Smooth muscle cell (in vitro differentiated cells): Measurements from ENCODE around the gene MOBP. TPM values are rescaled to one million over a fixed set of nuclear protein-coding genes. Genes with fewer than 3 reads are reported as not detected.
A peak's percentile ranks its signal among the peaks of the same experiment; 100 is the strongest.

Experiments used
- DNase-seq: peaks from one replicate; lab custom pipeline; 2025; ENCODE audit not compliant: unreplicated experiment; lab: John Stamatoyannopoulos, UW
- H2AFZ ChIP-seq: fragments of 200-600 bp; sonication (generic); 2 replicates; pipeline ENCODE4 v1.6.0; 2016; ENCODE audit warnings: antibody characterized with exemption, low read depth, mild to moderate bottlenecking
- H3F3A ChIP-seq: fragments of 200-600 bp; sonication (generic); 2 replicates; pipeline ENCODE4 v1.6.0; 2017; ENCODE audit warnings: antibody characterized with exemption, low read depth
- H3K27ac ChIP-seq: fragments of 200-600 bp; sonication (generic); 2 replicates; pipeline ENCODE4 v1.5.1; 2016; ENCODE audit warnings: low read depth, mild to moderate bottlenecking
- H3K27me3 ChIP-seq: fragments of 200-600 bp; sonication (generic); 2 replicates; pipeline ENCODE4 v1.6.1; 2016; ENCODE audit warnings: low read depth, mild to moderate bottlenecking
- H3K36me3 ChIP-seq: fragments of 200-600 bp; sonication (generic); 2 replicates; pipeline ENCODE4 v1.5.1; 2016; ENCODE audit warnings: low read depth
- H3K4me1 ChIP-seq: fragments of 200-600 bp; sonication (generic); 2 replicates; pipeline ENCODE4 v1.5.1; 2016; ENCODE audit warnings: low read depth
- H3K4me2 ChIP-seq: fragments of 200-600 bp; sonication (generic); 2 replicates; pipeline ENCODE4 v1.6.0; 2016; ENCODE audit warnings: mild to moderate bottlenecking
- H3K4me3 ChIP-seq: fragments of 200-600 bp; sonication (generic); 2 replicates; pipeline ENCODE4 v1.5.1; 2016; ENCODE audit warnings: mild to moderate bottlenecking
- H3K79me2 ChIP-seq: fragments of 200-600 bp; sonication (generic); 2 replicates; pipeline ENCODE4 v1.6.0; 2016; ENCODE audit warnings: low read depth, mild to moderate bottlenecking
- H3K9ac ChIP-seq: fragments of 200-600 bp; sonication (generic); 2 replicates; pipeline ENCODE4 v1.6.0; 2016; ENCODE audit warnings: low read depth
- H3K9me3 ChIP-seq: fragments of 200-600 bp; sonication (generic); replicated peaks from 2 replicates; pipeline ENCODE4 v1.5.1; 2016; ENCODE audit warnings: low read depth
- H4K20me1 ChIP-seq: fragments of 200-600 bp; sonication (generic); 2 replicates; pipeline ENCODE4 v1.6.0; 2016; ENCODE audit warnings: low read depth
- CTCF ChIP-seq: fragments of 200-600 bp; sonication (generic); IDR thresholded peaks from 2 replicates; pipeline ENCODE4 v1.5.1; 2017; ENCODE audit warnings: borderline replicate concordance, mild to moderate bottlenecking, antibody characterized with exemption; ENCODE audit not compliant: insufficient read depth, poor library complexity, severe bottlenecking
- WGBS: methylation state at CpG from one replicate; pipeline ENCODE4 v1.1.7; 2016; ENCODE audit warnings: low lambda C conversion rate; 5-methylcytosine and 5-hydroxymethylcytosine counted together
- polyA plus RNA-seq: library from polyadenylated mRNA; unstranded; fragments of >200 nt; fragmentation: Nextera tagmentation; extraction: Ambion mirVana; gene quantifications from 2 replicates; pipeline ENCODE4 v1.2.1, GENCODE V29; 2016
- total RNA-seq: library from RNA; depleted of rRNA; stranded (reverse); fragments of >200 nt; gene quantifications from 2 replicates; pipeline ENCODE4 v1.2.3, GENCODE V29; 2014

The MOBP gene
- total and polyA plus RNA-seq, 2 experiments from 2014 or later = not detected

- no peak for DNase-seq
- Histone ChIP-seq H3K27ac (no peak overlapping the region), H3K4me3 (no peak overlapping the region), H3K4me2 (no peak overlapping the region), H2AFZ (no peak overlapping the region), H3K9ac (no peak overlapping the region), H4K20me1 (no peaks in the 10 kb centered on the region), H3K79me2 (no peaks in the 10 kb centered on the region), H3K9me3 (no peaks in the 10 kb centered on the region), H3K4me1 (no peaks in the 10 kb centered on the region), H3K36me3 (no peaks in the 10 kb centered on the region), H3K27me3 (no peaks in the 10 kb centered on the region), H3F3A (no peaks in the 10 kb centered on the region)
- 83% methylated on average over 3 of the region's 3 CpGs for WGBS
- TF ChIP-seq CTCF = no peak
These were observed 46.4 kb downstream of the MOBP start for GRCh38 chr3:39513791-39514369.

GRCh38 chr3:39515681-39516441 is 48.4 kb downstream of the MOBP start:
- no peaks in the 10 kb centered on the region for H4K20me1 ChIP-seq

GRCh38 chr3:39519103-39519502 is 51.6 kb downstream of the MOBP start:
- WGBS = 25% methylated on average over 2 of the region's 2 CpGs
- Histone ChIP-seq H3K4me2 (peak overlapping the region; percentile 13), H3K9me3 (no peaks in the 10 kb centered on the region), H3K4me1 (no peaks in the 10 kb centered on the region), H4K20me1 (no peaks in the 10 kb centered on the region), H3K27ac (no peak overlapping the region), H2AFZ (no peak overlapping the region), H3F3A (no peaks in the 10 kb centered on the region), H3K36me3 (no peaks in the 10 kb centered on the region), H3K4me3 (no peak overlapping the region), H3K79me2 (no peaks in the 10 kb centered on the region), H3K27me3 (no peaks in the 10 kb centered on the region), H3K9ac (no peak overlapping the region)
- no peak for DNase-seq
- no peak for TF ChIP-seq CTCF

More at GRCh38 chr3:39515681-39516441, 48.4 kb downstream of the MOBP start:
- Histone ChIP-seq H3K4me3 (no peak overlapping the region), H3K36me3 (no peaks in the 10 kb centered on the region), H3K27me3 (no peaks in the 10 kb centered on the region), H3K27ac (no peak overlapping the region), H3K9ac (no peak overlapping the region), H3K79me2 (no peaks in the 10 kb centered on the region), H3F3A (no peaks in the 10 kb centered on the region), H3K4me1 (no peaks in the 10 kb centered on the region), H3K4me2 (no peak overlapping the region), H2AFZ (no peak overlapping the region), H3K9me3 (no peaks in the 10 kb centered on the region)
- no peak for DNase-seq
- TF ChIP-seq CTCF = no peak
- 82% methylated on average over 11 of the region's 11 CpGs for WGBS
